ENCODE results near the gene PLXNA4.

The PLXNA4 gene

DNA sequence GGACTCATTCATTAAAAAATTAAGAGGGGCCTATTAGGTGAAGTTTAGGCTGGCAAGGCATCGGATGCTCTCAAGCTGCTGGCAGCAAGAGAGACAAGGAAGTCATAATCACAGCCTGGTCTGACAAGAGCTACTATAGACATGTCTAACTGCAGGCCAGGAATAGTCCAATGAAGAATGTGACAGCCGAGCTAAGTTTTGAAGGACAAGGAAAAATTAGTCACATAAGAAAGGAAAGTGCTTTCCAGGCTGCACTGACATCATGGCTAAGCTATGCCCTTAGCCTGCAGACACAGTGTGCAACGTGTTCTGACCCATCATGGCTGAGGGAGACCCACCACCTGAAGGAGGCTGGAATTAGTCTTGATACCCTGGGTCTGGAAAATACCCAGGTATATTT lies 281.1 kb downstream of the PLXNA4 start:
- no peak for DNase-seq

DNA sequence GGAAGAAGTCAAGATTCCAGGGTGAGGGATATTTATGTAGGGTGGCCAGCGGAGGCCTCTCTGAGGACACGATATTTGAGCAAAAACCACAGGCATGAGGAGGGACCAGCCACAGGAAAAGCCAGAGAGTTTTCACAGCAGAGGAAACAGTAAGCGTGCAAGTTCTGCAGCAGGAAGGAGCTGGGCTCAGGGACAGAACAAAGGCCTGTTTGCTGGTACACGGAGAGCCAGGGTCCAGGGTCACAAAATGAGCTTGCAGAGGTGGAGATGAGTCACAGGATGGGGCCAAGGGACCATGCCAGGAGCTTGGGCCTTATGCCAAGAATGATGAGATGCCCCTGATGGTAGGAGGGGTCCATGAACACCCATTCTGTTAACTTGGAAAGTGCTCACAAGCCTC lies 283.5 kb downstream of the PLXNA4 start:
- no peak for DNase-seq

DNA sequence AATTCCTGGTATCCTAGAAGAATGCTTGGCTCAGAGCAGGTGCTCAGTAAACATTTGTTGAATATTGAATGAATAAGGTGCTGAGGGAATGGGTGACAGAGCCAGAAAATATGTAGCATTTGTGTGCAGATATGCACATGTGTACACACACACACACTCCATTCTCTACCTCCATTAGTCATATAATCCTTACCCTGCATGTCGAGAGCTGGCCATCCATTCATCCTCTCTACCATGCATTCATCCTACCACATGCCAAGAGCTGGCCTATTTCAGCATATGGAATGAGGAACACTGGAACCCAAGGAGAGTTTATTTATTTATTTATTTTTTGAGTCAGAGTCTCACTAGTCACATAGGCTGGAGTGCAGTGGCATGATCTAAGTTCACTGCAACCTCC lies 284.8 kb downstream of the PLXNA4 start:
- DNase-seq: no peak

DNA sequence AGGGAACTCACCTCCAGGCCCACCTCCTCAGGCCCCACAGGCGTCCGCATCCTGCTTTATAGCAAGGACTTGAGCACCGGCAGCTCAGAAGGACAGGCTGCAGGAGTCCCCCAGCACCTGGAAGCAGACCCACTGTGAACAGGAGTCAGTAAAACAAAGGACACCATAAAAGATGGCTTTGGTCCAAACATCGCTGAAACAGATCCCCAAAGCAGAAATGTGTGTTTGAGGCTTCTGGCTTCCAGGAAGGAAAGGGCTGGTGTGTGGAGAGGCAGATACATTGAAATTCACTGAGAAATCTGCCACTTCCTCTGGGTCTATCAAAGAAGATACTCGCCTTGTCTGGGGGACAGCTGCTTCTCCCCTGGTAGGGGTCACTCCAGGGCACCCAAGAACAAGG lies 286.2 kb downstream of the PLXNA4 start:
- no peak for DNase-seq

DNA sequence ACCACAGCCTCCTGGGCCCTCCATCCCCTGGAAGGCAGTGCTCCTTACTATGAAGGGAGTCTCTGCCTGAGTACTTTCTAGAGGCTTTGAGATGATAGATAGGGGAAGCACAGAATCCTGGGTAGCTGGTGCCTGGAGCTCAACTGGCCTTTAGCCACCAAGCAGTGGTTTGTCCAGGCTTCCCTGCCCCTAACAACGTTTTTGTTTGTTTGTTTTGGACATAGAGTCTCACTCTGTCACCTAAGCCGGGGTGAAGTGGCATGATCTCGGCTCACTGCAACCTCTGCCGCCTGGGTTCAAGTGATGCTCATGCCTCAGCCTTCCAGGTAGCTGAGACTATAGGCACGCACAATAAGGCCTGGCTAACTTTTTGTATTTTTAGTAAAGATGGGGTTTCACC lies 289.4 kb downstream of the PLXNA4 start:
- no peak for DNase-seq

DNA sequence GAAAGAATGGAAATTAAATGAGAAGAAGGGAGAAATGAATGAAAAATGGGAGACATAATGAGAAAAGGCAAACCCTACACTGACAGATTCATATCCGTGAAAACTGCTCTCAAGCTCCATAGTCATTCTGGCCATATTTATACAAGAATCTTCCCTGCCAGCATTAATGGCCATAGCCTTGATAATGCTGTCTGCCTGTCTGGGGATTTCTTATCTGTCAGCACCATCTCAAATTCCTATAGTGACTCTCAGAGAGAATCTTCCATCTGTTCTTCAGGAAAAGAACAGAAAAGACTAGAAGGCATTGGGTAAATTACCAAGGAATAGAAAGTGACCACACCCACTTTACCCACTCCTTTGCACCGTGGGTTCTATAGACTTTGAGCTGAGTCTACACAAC lies 295.9 kb downstream of the PLXNA4 start:
- DNase-seq: no peak

DNA sequence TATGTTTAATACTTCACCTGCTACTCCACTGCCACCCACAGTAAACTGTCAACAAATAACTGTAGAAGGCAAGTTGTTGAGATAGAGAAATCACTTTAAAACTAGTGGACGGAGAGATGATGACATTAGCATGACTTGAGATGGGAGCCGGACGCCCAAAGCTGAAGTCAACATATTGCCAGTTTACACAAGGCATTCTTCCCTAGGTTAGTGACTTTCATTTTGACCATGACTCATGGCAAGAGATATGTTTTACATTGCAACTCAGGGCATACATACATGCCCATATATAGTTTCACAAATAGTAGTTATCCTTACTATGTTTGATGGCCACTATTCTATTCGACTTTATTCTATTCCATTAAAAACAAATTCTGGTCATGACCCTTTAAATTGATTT lies 296.6 kb downstream of the PLXNA4 start:
- DNase-seq: no peak

DNA sequence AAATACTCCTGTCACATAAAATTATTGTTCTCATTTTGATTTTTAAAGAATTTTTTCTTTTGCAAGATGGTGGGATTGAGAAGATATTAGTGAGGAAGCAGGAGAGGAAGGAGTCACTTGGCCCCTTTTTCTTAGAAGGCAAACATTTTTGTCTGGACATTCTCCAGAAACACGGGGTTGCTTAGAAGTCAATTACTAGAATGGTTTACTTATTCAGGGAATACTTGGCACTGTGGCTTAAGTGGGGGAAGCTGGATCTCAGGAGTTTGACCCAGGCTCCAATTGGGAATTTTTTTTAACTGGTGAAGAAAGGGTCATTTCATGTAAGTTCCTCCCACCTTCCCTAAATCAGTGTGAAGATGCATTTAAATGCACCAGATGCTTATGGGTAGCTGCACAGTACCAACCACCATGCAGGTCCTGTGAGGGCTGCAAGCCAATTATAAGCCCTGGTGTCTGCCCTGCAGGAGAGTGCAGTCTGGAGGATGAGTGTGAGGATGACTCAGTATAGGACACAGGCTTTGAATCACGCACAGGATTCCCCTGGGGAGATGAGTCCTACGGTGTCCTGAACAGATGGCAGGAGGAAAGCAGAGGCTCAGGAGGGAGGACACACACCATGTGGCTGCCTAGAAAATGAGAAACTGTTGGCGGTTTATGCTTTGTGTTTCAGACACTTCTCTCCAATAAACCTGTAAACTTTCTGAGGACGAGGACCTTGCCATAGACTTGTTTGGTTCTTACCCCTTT lies 299.1 kb downstream of the PLXNA4 start:
- DNase-seq: no peak

DNA sequence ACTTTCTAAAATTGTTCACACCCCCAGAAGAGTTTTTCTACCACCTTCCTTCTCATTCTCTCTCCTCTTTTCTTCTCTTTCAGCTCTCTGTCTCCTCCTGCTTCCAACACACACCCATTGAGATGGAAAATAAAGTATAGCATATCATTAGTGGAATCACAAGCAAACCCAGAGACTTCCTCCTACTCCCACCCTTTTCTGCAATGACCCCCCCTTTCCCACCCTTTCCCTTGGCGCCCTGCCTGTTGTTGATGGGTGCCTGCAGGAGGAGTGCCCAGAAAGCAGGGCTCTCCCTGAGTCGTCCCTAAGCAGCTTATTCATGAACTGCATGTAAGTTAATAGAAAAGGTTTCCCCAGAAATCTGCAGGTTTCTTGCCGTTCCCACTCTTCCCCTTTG lies 300.0 kb downstream of the PLXNA4 start:
- DNase-seq: no peak

DNA sequence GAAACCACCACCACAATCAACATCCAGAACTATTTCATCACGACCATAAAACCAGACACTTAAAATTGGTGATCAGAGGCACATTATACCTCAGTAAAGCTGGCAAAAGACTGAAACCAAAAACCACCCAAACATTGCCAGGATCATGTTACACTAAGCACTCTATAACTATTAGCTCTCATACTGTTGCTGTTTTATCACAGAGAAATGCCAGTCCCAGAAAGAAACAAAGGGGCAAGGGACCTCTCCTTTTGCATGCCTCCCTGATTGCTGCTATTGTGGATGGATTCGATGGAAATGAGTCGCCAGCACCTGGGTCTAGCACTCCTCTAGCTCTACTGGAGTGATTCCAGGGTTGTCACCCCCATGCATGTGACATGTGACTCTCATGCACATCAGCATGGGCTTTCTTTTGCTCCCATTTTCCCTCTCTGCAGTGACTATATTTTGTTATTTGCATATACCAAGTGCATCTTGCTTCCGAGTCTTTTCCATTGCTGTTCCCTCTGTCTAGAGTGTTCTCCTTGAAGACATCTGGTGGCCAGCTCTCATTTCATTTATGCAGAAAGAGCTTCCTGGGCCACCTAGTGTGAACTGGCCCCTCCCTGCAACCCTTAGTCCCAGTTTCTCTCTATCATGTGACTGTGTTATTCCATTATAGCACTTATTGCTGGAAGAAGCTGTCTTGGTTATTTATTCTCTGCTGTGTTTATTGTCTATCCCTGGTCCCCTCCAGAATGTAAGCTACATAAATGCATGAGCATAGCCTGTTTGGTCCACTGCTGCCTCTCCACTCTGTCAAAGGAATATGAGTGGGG lies 300.6 kb downstream of the PLXNA4 start:
- DNase-seq: no peak

DNA sequence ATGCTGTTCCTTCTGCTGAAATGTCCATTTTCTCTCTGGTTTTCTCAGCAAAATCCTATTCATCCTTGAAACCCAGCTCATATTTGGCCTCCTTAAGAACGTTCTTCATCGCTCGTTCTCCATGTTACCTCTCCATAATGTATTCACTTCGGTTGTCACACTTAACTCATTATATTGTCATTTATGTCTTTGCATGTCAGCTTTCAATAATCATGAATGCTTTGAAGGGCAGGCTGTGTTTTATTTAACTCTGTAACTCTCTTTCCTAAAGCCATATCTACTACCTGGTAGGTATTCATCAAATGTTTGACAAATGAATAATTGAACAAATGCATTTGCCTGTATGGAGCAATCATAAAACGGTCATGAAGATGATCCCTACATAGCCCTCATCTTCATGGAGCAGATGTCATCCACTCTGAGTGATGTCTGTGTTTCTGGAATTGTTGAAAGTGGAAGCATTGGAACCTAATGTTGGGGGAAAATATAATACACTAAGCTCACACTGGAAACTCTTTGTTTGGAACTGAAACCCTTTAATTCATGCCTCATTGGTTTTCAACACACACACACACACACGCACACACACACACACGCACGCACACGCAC lies 303.4 kb downstream of the PLXNA4 start:
- DNase-seq: no peak

DNA sequence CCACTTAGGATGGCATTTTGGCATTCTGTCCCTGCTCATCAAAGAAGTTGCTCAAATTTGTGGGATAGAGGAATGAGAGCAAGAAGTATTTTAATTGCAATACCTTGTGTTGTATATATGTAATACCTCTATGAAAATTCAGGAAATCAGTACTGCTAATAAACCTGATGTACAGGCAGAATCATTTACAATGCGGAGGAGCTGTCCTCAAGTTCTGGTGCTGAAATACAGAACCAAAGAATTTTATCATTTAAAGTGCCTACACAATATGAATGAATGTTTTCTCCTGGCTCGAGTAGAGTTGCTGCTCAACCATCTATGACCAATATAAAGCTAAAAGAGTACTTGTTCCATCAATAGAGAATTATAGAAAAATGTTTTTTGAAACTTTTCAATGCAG lies 305.8 kb downstream of the PLXNA4 start:
- DNase-seq: no peak

DNA sequence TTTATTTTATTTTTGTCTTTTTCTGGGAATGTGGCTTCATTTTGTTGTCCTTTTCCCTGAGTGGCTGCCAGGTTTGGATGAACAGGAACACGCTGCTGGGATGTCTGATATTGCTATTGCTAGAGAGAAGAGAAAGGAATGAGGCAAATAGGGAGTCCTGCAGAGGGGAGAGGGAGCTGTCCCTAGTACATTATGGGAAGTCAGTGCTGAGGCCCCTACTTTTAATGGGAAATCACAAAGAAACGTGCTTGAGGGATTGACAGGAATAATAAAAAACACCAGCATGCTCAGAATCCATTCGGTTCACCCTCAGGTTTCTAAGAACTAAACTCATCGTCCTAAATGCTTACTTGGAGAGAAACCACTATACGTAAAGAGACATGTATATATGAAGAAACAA lies 306.6 kb downstream of the PLXNA4 start:
- DNase-seq: no peak

DNA sequence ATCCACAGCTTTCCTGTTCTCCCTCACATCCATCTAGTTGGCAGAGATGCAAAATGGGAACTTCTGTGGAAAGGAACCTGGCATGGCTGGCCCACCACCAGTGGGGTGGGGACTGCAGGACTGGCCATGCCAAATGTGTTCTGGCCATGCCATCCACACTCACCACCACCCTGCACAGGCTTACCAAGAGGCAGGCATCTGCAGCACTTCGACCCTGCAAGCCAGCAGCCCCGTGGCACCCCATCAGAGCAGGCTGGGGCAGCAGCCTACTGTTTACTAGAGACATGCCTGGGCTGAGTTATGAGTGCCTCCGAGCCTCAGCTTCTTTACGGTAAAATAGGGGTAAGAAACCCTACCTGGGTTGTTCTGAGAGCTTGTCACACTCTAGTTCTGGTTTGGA lies 313.1 kb downstream of the PLXNA4 start:
- no peak for DNase-seq

DNA sequence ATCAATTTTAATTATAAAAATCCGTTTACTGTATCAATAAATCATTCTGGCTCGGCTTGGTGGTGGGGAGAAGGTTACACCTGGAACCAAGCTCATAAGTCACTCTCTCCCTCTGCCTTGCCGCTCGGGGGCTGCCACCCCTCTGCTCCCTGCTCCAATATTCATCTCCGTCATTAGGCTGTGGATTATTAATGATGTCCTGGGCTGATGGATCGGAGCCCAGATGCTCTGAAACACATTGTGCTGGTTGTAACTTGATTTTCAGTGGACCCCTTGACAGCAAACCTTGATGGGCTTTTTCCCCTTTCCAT lies 314.2 kb downstream of the PLXNA4 start:
- no peak for DNase-seq

DNA sequence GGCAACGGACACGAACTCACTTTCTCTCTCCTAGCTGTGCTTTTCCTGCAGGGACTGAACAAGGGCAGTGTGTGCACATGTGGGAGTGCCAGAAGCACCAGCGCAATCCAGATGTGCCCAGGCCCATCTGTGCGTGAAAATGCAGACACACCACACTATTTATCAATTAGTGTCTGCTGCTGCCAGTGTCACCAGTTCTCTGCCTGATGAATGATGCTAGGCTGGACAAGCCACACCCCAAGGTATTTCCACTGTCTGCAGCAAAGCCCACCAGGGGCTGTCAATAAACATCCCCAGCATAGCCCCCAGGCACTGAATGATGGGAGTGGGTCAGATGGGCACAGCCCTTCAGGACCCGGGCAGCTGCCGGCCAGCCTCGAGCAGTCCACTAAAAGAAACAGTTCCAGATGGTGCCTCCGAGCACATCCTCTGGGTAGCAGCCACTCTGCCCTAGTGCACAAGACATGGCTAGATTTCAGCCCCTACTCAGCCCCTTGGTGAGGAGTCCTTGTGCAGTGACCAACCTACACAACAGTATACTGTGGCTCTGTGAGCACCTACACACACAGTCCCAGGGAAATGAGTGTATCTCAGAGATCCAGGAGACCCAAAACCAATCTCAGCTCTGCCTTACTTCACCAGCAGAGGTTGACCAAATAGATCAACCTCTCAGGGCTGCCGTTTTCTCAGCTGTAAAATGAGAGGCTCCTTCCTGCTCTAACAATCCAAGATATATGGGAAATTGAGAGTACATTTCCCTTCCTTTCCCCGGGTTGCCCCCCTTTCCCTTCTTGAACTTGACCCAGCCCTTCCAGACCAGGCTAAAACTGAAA lies 314.7 kb downstream of the PLXNA4 start:
- no peak for DNase-seq

DNA sequence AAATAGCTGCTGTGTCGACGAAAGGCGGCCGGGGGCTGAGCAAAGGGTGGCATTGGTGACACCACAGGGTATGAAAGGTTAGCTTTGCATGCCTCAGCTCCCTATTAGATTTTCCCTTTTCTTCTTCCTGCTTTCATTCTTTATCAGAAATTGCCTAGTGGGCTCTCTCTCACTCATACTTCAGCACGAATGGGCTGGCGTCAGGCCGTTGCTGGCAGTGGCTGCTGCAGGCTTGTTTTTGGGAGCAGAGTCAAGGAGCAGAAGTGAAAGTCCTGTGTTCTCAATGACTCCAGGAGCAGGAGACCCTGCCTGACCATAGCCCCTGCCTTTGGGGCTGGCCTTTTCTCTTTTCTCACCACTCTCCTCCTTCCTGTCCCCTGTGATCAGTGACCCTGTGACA lies 318.0 kb downstream of the PLXNA4 start:
- DNase-seq: no peak

DNA sequence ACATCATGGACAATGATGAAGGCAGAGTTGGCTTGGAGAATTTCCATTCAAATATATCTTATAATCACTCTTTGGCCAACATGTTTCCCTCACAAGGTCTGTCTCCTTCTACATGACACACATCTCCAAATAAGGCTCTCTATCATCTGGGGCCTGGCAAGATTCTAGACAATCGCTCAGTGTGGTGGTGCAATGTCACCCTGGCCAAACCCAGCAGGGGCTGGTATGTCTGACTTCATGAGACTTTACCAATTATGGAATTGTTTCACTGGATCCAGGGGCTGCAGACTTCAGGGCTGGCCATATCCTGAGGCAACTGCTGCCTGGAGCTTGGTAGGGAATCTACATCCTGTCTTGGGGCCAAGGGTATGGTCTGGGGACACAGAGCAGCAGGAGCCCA lies 319.0 kb downstream of the PLXNA4 start:
- no peak for DNase-seq

DNA sequence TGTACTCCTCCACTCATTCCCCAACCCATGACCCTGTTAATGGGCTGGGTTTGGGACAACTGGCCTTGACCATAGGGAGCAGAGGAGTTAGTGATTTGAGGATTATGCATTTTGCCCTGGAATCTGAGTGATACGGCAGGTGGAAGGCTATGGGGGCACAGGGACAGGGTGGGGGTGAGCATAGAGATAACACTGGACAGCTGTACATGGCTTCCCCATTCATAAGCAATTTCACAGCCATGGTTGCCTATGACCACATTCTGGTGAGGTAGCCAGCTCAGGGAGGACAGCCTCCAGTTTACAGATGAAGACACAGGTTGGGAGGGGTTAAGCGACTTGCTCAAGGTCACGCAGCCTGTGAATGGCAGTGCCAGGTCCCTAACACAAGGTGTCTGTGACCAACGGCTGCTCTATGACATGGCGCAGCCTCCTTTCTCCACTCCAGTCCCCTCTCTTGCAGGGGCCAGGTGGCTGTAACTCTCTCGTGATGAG lies 319.5 kb downstream of the PLXNA4 start:
- DNase-seq: no peak

DNA sequence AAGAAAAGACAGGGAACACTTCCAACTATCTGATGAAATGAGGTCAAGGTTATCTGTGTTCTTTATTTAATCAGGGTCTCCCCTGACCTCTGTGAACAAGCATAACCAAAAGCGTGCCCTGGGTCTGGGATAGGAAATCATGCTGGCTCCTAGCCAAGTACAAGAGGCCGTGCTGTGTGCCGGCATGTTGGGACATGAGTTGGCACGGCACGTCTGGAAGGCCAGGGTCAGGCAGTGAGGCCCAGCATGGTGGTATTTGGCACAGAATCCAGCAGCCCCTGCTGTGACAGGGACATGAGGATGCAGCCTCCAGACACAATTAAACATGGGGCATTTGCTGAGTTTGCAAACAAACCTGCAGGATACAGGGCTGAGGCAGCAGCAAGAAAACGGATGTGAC lies 320.4 kb downstream of the PLXNA4 start:
- no peak for DNase-seq

DNA sequence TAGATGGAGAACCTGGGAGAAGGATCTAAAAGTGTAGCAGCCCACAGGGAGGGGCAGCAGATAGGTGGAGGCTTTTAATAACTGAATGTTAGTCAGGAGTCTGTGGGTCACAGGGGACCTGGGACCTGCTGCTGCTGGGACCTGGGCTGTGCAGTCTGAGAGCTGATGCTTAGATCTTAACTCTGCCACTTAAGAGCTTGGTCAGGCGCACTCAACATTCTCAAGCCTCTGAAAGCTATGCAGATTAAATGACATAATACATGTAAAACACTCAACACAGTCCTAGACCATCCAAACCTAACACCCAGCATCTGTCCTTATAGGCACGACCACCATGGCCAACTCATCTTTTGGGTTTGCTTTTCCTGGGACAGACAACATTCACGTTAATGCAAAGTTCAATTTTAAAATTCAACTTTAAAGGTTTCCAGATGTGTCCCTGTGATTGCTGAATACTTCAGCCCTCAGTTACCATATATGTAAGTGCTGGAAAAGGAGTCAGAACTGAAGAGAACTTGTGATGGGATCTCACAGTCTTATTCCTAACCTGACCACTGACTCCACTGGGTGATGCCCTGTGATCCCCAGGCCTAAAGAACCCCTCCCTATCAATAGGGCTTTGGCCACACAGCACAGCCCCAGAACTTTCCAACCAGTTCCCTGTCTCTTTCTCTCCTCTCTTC lies 321.0 kb downstream of the PLXNA4 start:
- no peak for DNase-seq

DNA sequence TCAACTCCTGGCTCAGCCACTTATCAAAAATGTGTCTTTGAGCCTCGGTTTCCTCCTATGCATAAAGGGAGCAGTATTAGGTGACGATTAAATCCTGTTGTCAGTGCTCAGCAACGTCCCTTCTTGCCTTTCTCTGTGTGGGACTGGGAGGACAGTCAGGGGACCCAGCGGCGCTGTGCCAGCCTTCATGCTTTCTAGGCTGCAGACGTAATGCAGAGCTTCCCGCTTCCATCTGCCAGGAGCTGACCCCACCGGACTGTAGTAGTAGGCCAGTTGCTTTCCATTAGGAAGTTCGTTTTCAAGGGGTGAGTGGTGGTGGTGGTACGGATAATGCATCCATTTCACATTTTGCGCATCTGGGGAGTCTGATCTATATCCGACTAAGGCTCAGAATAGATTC lies 321.8 kb downstream of the PLXNA4 start:
- no peak for DNase-seq

DNA sequence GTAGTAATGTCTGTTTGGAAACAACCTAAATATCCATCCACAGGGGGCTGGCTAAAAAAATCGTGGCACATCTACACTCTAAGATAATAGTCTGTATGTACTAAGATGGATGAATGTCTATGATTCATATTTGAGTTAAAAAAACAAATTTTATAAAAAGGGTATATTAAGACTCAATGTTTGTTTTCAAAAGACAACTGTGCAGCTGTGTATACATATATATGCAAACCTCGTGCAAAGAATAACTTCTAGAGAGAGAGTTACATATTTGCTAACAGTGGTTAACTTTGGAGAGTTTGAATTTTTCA lies 323.5 kb downstream of the PLXNA4 start:
- no peak for DNase-seq
